OCI-LY7 (cell line): ENCODE measurements around the gene GRXCR2.

Experiments used
- EZH2phosphoT487 ChIP-seq: fragments of 200-600 bp; sonication (generic); IDR thresholded peaks from 2 replicates; pipeline ENCODE4 v1.6.1; 2018; ENCODE audit warnings: low read depth, borderline replicate concordance, mild to moderate bottlenecking, mixed run types, antibody characterized with exemption, low read length, moderate library complexity, mixed read lengths
- TF ChIP-seq, protein P1 (sequence below): fragments of 200-600 bp; sonication (generic); conservative IDR thresholded peaks from 2 replicates; pipeline ENCODE4 v1.5.1; 2014; ENCODE audit warnings: mild to moderate bottlenecking, antibody characterized with exemption, low read length, moderate library complexity, mixed read lengths

DNA sequence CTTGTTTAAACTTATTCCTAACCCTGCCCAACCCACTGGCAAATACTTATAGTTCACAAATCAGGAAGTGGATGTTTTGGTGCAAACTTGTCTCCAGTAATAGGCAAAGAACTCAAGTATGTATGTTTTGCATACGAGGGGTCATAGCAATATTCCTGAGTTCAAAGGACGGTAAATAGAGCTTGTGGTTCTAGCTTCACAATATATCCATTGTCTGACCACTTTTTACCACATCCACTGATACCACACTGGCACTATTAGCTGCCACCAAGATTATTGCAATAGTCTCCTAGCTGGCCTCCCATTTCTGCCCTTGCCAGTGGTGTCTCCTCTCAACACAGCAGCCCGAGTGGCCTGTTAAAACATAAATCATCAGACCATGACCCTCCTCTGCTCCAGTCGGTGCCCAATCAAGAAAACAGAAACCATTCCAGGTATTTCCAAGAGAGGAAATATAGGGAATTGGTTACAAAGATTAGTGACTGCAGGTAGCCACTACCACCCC is 17.0 kb downstream of the GRXCR2 start:
- TF ChIP-seq, protein P1, sequence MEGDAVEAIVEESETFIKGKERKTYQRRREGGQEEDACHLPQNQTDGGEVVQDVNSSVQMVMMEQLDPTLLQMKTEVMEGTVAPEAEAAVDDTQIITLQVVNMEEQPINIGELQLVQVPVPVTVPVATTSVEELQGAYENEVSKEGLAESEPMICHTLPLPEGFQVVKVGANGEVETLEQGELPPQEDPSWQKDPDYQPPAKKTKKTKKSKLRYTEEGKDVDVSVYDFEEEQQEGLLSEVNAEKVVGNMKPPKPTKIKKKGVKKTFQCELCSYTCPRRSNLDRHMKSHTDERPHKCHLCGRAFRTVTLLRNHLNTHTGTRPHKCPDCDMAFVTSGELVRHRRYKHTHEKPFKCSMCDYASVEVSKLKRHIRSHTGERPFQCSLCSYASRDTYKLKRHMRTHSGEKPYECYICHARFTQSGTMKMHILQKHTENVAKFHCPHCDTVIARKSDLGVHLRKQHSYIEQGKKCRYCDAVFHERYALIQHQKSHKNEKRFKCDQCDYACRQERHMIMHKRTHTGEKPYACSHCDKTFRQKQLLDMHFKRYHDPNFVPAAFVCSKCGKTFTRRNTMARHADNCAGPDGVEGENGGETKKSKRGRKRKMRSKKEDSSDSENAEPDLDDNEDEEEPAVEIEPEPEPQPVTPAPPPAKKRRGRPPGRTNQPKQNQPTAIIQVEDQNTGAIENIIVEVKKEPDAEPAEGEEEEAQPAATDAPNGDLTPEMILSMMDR, result no peak
- no peak for TF ChIP-seq EZH2phosphoT487
